ENCODE results near the gene LHFPL3.

DNA sequence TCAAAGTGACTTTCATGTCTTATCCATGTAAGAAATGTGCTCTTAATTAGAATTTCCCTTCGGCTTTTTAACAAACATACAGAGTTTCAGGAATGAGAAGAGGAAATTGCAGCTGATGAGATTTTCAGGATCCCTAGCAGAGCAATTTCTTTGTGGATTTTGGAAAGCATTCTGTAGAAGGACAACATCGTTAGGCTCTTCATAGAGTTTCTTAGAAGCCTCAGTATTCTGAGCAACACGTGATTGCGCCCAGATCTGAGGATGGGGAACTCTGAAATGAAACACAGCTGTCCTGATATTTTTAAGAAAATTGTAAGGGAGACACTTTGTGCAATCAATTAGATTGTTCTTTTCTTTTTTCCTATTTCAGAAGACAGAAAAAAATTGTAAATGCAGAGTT, 85.8 kb downstream of the LHFPL3 start:
- TF ChIP-seq, protein P1, sequence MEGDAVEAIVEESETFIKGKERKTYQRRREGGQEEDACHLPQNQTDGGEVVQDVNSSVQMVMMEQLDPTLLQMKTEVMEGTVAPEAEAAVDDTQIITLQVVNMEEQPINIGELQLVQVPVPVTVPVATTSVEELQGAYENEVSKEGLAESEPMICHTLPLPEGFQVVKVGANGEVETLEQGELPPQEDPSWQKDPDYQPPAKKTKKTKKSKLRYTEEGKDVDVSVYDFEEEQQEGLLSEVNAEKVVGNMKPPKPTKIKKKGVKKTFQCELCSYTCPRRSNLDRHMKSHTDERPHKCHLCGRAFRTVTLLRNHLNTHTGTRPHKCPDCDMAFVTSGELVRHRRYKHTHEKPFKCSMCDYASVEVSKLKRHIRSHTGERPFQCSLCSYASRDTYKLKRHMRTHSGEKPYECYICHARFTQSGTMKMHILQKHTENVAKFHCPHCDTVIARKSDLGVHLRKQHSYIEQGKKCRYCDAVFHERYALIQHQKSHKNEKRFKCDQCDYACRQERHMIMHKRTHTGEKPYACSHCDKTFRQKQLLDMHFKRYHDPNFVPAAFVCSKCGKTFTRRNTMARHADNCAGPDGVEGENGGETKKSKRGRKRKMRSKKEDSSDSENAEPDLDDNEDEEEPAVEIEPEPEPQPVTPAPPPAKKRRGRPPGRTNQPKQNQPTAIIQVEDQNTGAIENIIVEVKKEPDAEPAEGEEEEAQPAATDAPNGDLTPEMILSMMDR (IDR thresholded peaks at IDR 0.05) = no peak
- TF ChIP-seq POLR2A (IDR thresholded peaks at IDR 0.05) = no peak

Measured in thyroid gland (tissue), 4 donors.